Measurements from ENCODE around the gene SACS.

Gene SACS

DNA sequence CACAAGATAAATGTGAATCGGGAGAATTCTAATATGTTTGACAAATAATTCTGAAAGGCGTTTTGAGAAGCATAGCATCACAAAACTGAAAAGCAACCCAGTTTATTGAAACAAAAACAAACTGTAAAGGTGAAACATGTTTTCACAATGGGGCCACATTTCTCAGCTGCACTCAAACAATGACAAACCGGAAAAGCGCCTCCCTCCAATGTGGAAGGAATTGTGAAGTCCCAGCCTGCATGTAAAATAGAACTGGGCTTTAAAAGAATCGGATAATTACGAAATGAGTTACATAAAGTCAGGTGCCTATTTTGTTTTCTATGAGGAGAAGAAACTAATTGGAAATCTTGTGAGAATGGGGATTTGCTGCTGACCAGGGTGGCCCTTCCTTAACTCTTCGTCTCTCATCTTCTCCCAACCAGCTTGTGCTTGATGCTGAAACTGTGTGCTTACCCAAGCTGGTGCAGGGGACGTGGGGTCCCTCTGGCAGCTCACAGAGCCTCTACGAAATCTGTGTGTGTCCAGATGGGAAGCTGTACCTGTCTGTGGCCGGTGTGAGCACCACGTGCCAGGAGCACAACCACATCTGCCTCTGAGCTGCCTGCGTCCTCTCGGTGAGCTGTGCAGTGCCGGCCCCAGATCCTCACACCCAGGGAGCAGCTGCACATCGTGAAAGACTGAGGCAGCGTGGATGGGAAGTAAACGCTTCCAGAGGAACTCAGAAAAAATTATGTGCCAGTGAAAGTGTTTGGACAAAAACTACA, 109.4 kb downstream of the SACS start:
- Histone ChIP-seq H4K91ac (ENCODE audit: low read length) (no peak overlapping the region), H2BK5ac (ENCODE audit: low read depth, low read length, poor library complexity, severe bottlenecking) (no peak overlapping the region), H3K18ac (ENCODE audit: low read depth in 1 of 2, low read length in 2 of 2) (peak overlapping the region in 1 of 2 experiments; percentile 1), H3K14ac (ENCODE audit: low read length in 2 of 2) (no peak overlapping the region), H2BK15ac (ENCODE audit: low read depth, poor library complexity, severe bottlenecking) (no peak overlapping the region), H3K9me3 (ENCODE audit: control insufficient read depth, low read length) (no peaks in the 10 kb centered on the region), H3K36me3 (ENCODE audit: control insufficient read depth in 1 of 2, insufficient read depth in 2 of 2, low read depth in 1 of 2, low read length in 2 of 2) (no peaks in the 10 kb centered on the region), H3K4me1 (ENCODE audit: control insufficient read depth, insufficient read depth, low read depth, low read length) (peaks cover 16% of the 10 kb centered on the region), H3K27ac (ENCODE audit: low read length, poor library complexity, severe bottlenecking) (peak overlapping the region; percentile 11), H3K4ac (ENCODE audit: low read depth in 1 of 2, low read length in 2 of 2) (no peak overlapping the region), H2AFZ (ENCODE audit: low read depth, low read length) (no peak overlapping the region), H4K8ac (ENCODE audit: low read length) (no peak overlapping the region), H3K27me3 (ENCODE audit: control insufficient read depth in 1 of 2, insufficient read depth in 1 of 2, low read length in 2 of 2) (no peaks in the 10 kb centered on the region), H2AK5ac (ENCODE audit: low read length, severe bottlenecking) (peak overlapping the region; percentile 88), H2BK120ac (ENCODE audit: low read depth, low read length) (no peak overlapping the region), H3K79me1 (replicated peaks; ENCODE audit: low read length, poor library complexity, severe bottlenecking) (peaks cover 2% of the 10 kb centered on the region), H3K4me3 (ENCODE audit: insufficient read depth in 1 of 2, low read depth in 1 of 2, low read length in 2 of 2) (no peak overlapping the region), H3K4me2 (ENCODE audit: low read length, poor library complexity, severe bottlenecking) (no peak overlapping the region), H2BK12ac (ENCODE audit: low read length in 2 of 2) (peak overlapping the region in 1 of 2 experiments; percentile 15), H3K23ac (ENCODE audit: low read length in 2 of 2) (no peak overlapping the region), H3K9ac (ENCODE audit: low read length) (no peak overlapping the region)
- WGBS, result 88% methylated on average over 17 of the region's 17 CpGs
- no peak for DNase-seq

DNA sequence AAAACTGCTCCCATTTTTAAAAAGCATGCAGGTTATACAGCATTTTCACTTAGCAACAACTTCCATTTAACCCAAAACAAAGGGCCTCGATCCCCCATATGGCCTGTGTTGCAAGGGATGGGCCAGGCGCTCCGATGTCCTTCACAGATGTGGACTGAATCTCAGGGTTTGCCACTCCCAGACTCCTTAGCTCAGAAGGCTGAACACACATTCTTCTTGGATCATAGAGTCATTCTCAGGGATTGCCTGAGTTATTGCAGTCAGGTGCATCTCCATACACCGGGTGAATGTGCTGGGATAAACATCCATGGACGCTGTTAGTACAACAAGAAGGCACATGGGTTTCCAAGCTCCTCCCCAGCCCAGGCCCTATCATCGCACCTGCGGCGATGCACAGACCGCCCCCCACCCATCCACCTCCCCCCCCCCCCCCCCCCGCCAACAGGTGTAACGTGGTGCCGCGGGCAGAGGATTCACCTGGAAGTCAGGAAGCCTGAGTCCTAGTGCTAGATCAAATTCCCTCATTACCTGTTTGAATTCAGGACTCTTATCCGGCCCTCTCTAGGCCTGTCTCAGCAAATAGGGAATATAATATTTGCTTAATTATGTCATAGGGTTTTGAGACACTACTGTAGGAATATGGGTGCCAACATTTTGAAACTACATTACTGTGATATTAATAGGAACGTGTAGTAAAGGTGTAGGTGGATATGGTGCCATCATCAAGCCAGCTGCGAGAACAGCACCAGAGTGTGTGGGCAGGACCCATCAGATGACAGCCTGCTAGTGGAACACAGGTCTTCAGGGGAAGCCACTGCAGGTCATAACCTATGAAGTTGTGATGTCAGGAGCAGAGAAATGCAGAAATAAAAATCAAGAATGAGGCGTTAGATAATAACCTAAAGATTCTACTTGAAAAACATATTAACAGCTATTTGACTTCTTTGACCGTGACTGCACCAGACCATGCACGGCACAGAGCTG, 110.9 kb downstream of the SACS start:
- H3K23ac ChIP-seq (ENCODE audit: low read length in 2 of 2), result no peak overlapping the region
- H3K9me3 ChIP-seq (ENCODE audit: control insufficient read depth, low read length), result no peaks in the 10 kb centered on the region
- no peaks in the 10 kb centered on the region for H3K27me3 ChIP-seq (ENCODE audit: control insufficient read depth in 1 of 2, insufficient read depth in 1 of 2, low read length in 2 of 2)
- peak overlapping the region; percentile 83 for H3K9ac ChIP-seq (ENCODE audit: low read length)
- WGBS, result 91% methylated on average over 13 of the region's 19 CpGs
- H3K4ac ChIP-seq (ENCODE audit: low read depth in 1 of 2, low read length in 2 of 2), result no peak overlapping the region
- no peak overlapping the region for H2BK12ac ChIP-seq (ENCODE audit: low read length in 2 of 2)
- H4K8ac ChIP-seq (ENCODE audit: low read length), result no peak overlapping the region
- peak overlapping the region; percentile 95 for H2AK5ac ChIP-seq (ENCODE audit: low read length, severe bottlenecking)
- peaks cover 2% of the 10 kb centered on the region for H3K79me1 ChIP-seq (replicated peaks; ENCODE audit: low read length, poor library complexity, severe bottlenecking)
- H3K4me3 ChIP-seq (ENCODE audit: insufficient read depth in 1 of 2, low read depth in 1 of 2, low read length in 2 of 2), result peak overlapping the region in 1 of 2 experiments; percentile 55
- H2BK15ac ChIP-seq (ENCODE audit: low read depth, poor library complexity, severe bottlenecking), result no peak overlapping the region
- no peak for DNase-seq
- peak overlapping the region; percentile 25 for H2BK5ac ChIP-seq (ENCODE audit: low read depth, low read length, poor library complexity, severe bottlenecking)
- no peaks in the 10 kb centered on the region for H3K36me3 ChIP-seq (ENCODE audit: control insufficient read depth in 1 of 2, insufficient read depth in 2 of 2, low read depth in 1 of 2, low read length in 2 of 2)
- no peak overlapping the region for H3K14ac ChIP-seq (ENCODE audit: low read length in 2 of 2)
- peaks cover 18% of the 10 kb centered on the region for H3K4me1 ChIP-seq (ENCODE audit: control insufficient read depth, insufficient read depth, low read depth, low read length)
- peak overlapping the region; percentile 98 for H3K27ac ChIP-seq (ENCODE audit: low read length, poor library complexity, severe bottlenecking)
- no peak overlapping the region for H2BK120ac ChIP-seq (ENCODE audit: low read depth, low read length)
- H3K4me2 ChIP-seq (ENCODE audit: low read length, poor library complexity, severe bottlenecking), result peak overlapping the region; percentile 6
- no peak overlapping the region for H4K91ac ChIP-seq (ENCODE audit: low read length)
- peak overlapping the region in 1 of 2 experiments; percentile 67 for H3K18ac ChIP-seq (ENCODE audit: low read depth in 1 of 2, low read length in 2 of 2)
- H2AFZ ChIP-seq (ENCODE audit: low read depth, low read length), result no peak overlapping the region

DNA sequence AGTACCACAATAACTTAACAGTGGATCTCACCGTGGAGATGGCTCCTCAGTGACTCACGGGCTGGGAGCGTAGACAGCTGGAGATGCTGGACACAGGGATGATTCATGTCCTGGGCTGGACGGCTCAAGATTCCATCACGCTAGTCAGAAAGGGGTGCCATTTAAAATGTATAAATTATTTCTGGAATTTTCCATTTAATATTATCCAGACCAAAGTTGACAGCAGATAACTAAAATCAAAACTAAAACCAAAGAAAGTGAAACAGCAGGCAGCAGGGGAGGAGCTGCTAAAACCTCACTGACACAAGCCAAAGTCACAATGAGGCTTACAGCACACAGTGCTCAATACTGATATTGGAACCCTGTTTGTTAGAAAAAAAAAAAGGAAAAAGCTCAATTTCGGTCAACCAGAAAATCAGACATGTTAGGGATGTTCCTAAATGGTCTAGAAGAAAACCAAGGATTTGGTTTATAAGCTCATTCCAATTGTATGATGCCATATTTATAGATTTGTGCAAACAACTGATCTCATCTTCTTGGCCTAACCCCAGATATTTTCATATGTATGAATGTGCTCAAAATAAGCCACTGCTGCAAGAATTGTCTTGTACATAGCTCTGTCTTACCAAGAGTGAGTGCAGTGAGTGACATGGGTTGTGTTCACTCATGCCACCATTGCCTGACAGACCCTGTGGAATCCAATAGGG, 111.8 kb downstream of the SACS start:
- H3K36me3 ChIP-seq (ENCODE audit: control insufficient read depth in 1 of 2, insufficient read depth in 2 of 2, low read depth in 1 of 2, low read length in 2 of 2), result no peaks in the 10 kb centered on the region
- no peak overlapping the region for H4K8ac ChIP-seq (ENCODE audit: low read length)
- no peak overlapping the region for H4K91ac ChIP-seq (ENCODE audit: low read length)
- H3K23ac ChIP-seq (ENCODE audit: low read length in 2 of 2), result no peak overlapping the region
- DNase-seq, result peak; percentile 93
- H2BK15ac ChIP-seq (ENCODE audit: low read depth, poor library complexity, severe bottlenecking), result no peak overlapping the region
- no peak overlapping the region for H3K14ac ChIP-seq (ENCODE audit: low read length in 2 of 2)
- peak overlapping the region; percentile 10 for H3K4me2 ChIP-seq (ENCODE audit: low read length, poor library complexity, severe bottlenecking)
- H2AFZ ChIP-seq (ENCODE audit: low read depth, low read length), result no peak overlapping the region
- peaks cover 18% of the 10 kb centered on the region for H3K4me1 ChIP-seq (ENCODE audit: control insufficient read depth, insufficient read depth, low read depth, low read length)
- H3K9me3 ChIP-seq (ENCODE audit: control insufficient read depth, low read length), result no peaks in the 10 kb centered on the region
- peak overlapping the region in 1 of 2 experiments; percentile 54 for H2BK12ac ChIP-seq (ENCODE audit: low read length in 2 of 2)
- peak overlapping the region; percentile 98 for H3K27ac ChIP-seq (ENCODE audit: low read length, poor library complexity, severe bottlenecking)
- no peaks in the 10 kb centered on the region for H3K27me3 ChIP-seq (ENCODE audit: control insufficient read depth in 1 of 2, insufficient read depth in 1 of 2, low read length in 2 of 2)
- no peaks in the 10 kb centered on the region for H3K79me1 ChIP-seq (replicated peaks; ENCODE audit: low read length, poor library complexity, severe bottlenecking)
- 3% methylated on average over 3 of the region's 6 CpGs for WGBS
- H2AK5ac ChIP-seq (ENCODE audit: low read length, severe bottlenecking), result peak overlapping the region; percentile 32
- H2BK5ac ChIP-seq (ENCODE audit: low read depth, low read length, poor library complexity, severe bottlenecking), result peak overlapping the region; percentile 77
- H3K9ac ChIP-seq (ENCODE audit: low read length), result peak overlapping the region; percentile 83
- peak overlapping the region in 1 of 2 experiments; percentile 55 for H3K4me3 ChIP-seq (ENCODE audit: insufficient read depth in 1 of 2, low read depth in 1 of 2, low read length in 2 of 2)
- no peak overlapping the region for H2BK120ac ChIP-seq (ENCODE audit: low read depth, low read length)
- no peak overlapping the region for H3K4ac ChIP-seq (ENCODE audit: low read depth in 1 of 2, low read length in 2 of 2)
- peak overlapping the region; percentile 52 to 67 for H3K18ac ChIP-seq (ENCODE audit: low read depth in 1 of 2, low read length in 2 of 2)

All from mesenchymal stem cell (in vitro differentiated cells and primary cell).